K562 (cell line): ENCODE measurements around the gene EPHB3. TPM values are rescaled to one million over a fixed set of nuclear protein-coding genes. Genes with fewer than 3 reads are reported as not detected.

Experiments
- ATAC-seq: fragments of 200-7000 bp; cut with Tn5 transposase; 3 replicates; pipeline ENCODE4 v1.9.1; 2020; ENCODE audit warnings: moderate library complexity
- BruUV-seq: library from RNA; stranded (reverse); fragments of 400-500 nt; replicated peaks from 2 replicates; lab custom pipeline; 2021; lab: Mats Ljungman, UMichigan
- CTCF ChIA-PET: fragments of 300-600 bp; formaldehyde crosslinking; extraction: SDS; loops from one replicate; lab custom pipeline; 2021; ENCODE audit warnings: low intra/inter-chr PET ratio; lab: Yijun Ruan, JAX
- POLR2A ChIA-PET: fragments of 300-600, 350-650 bp; sonication (Branson Sonifier 250); formaldehyde crosslinking; extraction: SDS; loops from one replicate; lab custom pipeline; 2021; ENCODE audit warnings: antibody characterized with exemption, inconsistent platforms; lab: Yijun Ruan, JAX
- DNase-seq, 4 experiments: peaks; one replicate each; pipeline versions ENCODE4 v3.0.0 to v3.0.0-alpha.2; 2011 to 2018; ENCODE audit warnings: low spot score in 3 of 4, mixed read lengths in 3 of 4; ENCODE audit errors: extremely low read depth in 1 of 4
- FAIRE-seq: peaks from 2 replicates; lab custom pipeline; 2011; peaks lifted over from hg19 to GRCh38; lab: Jason Lieb, UNC
- H2AFZ ChIP-seq: 2 replicates; pipeline ENCODE4 v1.6.0; 2011; ENCODE audit warnings: low read depth, low read length, control low read depth, inconsistent platforms
- H3K27ac ChIP-seq: fragments of 200-600 bp; 3 replicates; pipeline ENCODE4 v1.8.0; 2011; ENCODE audit warnings: low read depth, mild to moderate bottlenecking, control low read depth, inconsistent platforms, low read length, moderate library complexity, mixed read lengths; ENCODE audit errors: extremely low read depth
- H3K27me3 ChIP-seq, 2 experiments: fragments of 300-600 bp in 1 of 2; 2 replicates in 1 of 2; 3 replicates in 1 of 2; pipeline versions ENCODE4 v1.6.0 to v1.8.0; 2011; ENCODE audit warnings: inconsistent platforms in 2 of 2, low read length in 2 of 2, mild to moderate bottlenecking in 1 of 2, mixed read lengths in 1 of 2, moderate library complexity in 1 of 2; ENCODE audit not compliant: control insufficient read depth in 2 of 2, insufficient read depth in 2 of 2
- H3K36me3 ChIP-seq: fragments of 300-600 bp; 3 replicates; pipeline ENCODE4 v1.8.0; 2011; ENCODE audit warnings: mild to moderate bottlenecking, low read length, inconsistent platforms; ENCODE audit not compliant: control insufficient read depth, insufficient read depth
- H3K4me1 ChIP-seq, 2 experiments: fragments of 200-600 bp in 1 of 2; replicated peaks in 1 of 2; 2 replicates in 1 of 2; 3 replicates in 1 of 2; pipeline versions ENCODE4 v1.5.1 to v1.8.0; 2011; ENCODE audit warnings: inconsistent platforms in 2 of 2, low read length in 2 of 2, mild to moderate bottlenecking in 1 of 2, mixed read lengths in 1 of 2, moderate library complexity in 1 of 2; ENCODE audit not compliant: control insufficient read depth in 2 of 2, insufficient read depth in 2 of 2
- H3K4me2 ChIP-seq: 2 replicates; pipeline ENCODE4 v1.6.1; 2011; ENCODE audit warnings: low read length, control low read depth, inconsistent platforms, mixed read lengths; ENCODE audit not compliant: insufficient read depth
- H3K4me3 ChIP-seq: fragments of 200-600 bp; sonication (generic), shearing (Covaris generic); 2 replicates; pipeline ENCODE4 v1.5.1; 2016; ENCODE audit warnings: control low read depth, inconsistent platforms
- H3K79me2 ChIP-seq: fragments of 200-600 bp; 3 replicates; pipeline ENCODE4 v1.8.0; 2011; ENCODE audit warnings: low read length, inconsistent platforms; ENCODE audit not compliant: control insufficient read depth, insufficient read depth
- H3K9ac ChIP-seq, 2 experiments: 2 replicates each; pipeline versions ENCODE4 v1.6.0 to v1.6.1; 2011; ENCODE audit warnings: low read depth in 2 of 2, low read length in 2 of 2, control low read depth in 1 of 2, inconsistent platforms in 1 of 2, mild to moderate bottlenecking in 1 of 2, mixed read lengths in 1 of 2; ENCODE audit not compliant: insufficient read depth in 1 of 2
- H3K9me1 ChIP-seq: one replicate; pipeline ENCODE4 v1.6.0; 2011; ENCODE audit warnings: inconsistent platforms, mild to moderate bottlenecking, low read length, moderate library complexity; ENCODE audit not compliant: control insufficient read depth, insufficient read depth
- H3K9me3 ChIP-seq: replicated peaks from 2 replicates; pipeline ENCODE4 v1.5.1; 2011; ENCODE audit warnings: low read depth, low read length, inconsistent platforms; ENCODE audit not compliant: control insufficient read depth, insufficient read depth
- H4K20me1 ChIP-seq: replicated peaks from 2 replicates; pipeline ENCODE4 v1.6.1; 2011; ENCODE audit warnings: low read length, inconsistent platforms, mixed read lengths; ENCODE audit not compliant: control insufficient read depth, insufficient read depth
- GTF2A2 ChIP-seq: IDR thresholded peaks from 2 replicates; pipeline ENCODE4 v1.6.1; 2016; ENCODE audit warnings: mild to moderate bottlenecking, missing genetic modification characterization, missing compliant biosample characterization
- HDAC2 ChIP-seq: fragments of 450-650 bp; IDR thresholded peaks from 2 replicates; pipeline ENCODE4 v1.6.1; 2016; ENCODE audit warnings: mild to moderate bottlenecking
- KDM5B ChIP-seq: fragments of 200-600 bp; sonication (generic); IDR thresholded peaks from 2 replicates; pipeline ENCODE4 v1.6.1; 2012; ENCODE audit warnings: low read depth, mild to moderate bottlenecking, moderate library complexity, low read length, control low read depth, inconsistent platforms; ENCODE audit not compliant: insufficient replicate concordance
- MXD1 ChIP-seq: fragments of 250-450 bp; sonication (Bioruptor Pico); IDR thresholded peaks from 2 replicates; pipeline ENCODE4 v1.8.0; 2021; ENCODE audit warnings: borderline replicate concordance, mild to moderate bottlenecking, moderate library complexity; ENCODE audit not compliant: poor library complexity, severe bottlenecking
- PKNOX1 ChIP-seq: fragments of 450-650 bp; IDR thresholded peaks from 2 replicates; pipeline ENCODE4 v1.6.1; 2016
- ZFP30 ChIP-seq: fragments of 250-450 bp; sonication (Bioruptor Pico); IDR thresholded peaks from 2 replicates; pipeline ENCODE4 v1.8.0; 2022; ENCODE audit warnings: moderate library complexity, mild to moderate bottlenecking, inconsistent platforms, borderline replicate concordance
- ZMIZ1 ChIP-seq, 2 experiments: fragments of 150-350 bp in 1 of 2; IDR thresholded peaks; 2 replicates each; pipeline ENCODE4 v1.6.1; 2012 to 2016; ENCODE audit warnings: low read depth in 2 of 2, low read length in 2 of 2, mild to moderate bottlenecking in 1 of 2, moderate library complexity in 1 of 2
- ZNF639 ChIP-seq, 2 experiments: fragments of 200-800 bp in 1 of 2; sonication (Bioruptor generic) in 1 of 2; sonication (generic) in 1 of 2; formaldehyde crosslinking in 1 of 2; IDR thresholded peaks in 1 of 2; conservative IDR thresholded peaks in 1 of 2; 2 replicates each; pipeline versions ENCODE4 v1.5.0 to v1.6.1; 2016 to 2020; ENCODE audit warnings: missing compliant biosample characterization in 1 of 2, missing genetic modification characterization in 1 of 2, missing genetic modification reagents in 1 of 2
- ZNF696 ChIP-seq: fragments of 250-450 bp; sonication (Bioruptor Pico); conservative IDR thresholded peaks from 2 replicates; pipeline ENCODE4 v1.4.0; 2020; ENCODE audit warnings: mild to moderate bottlenecking, moderate library complexity
- ZNF764 ChIP-seq: fragments of 250-450 bp; sonication (Bioruptor Pico); IDR thresholded peaks from 2 replicates; pipeline ENCODE4 v1.4.0; 2020; ENCODE audit warnings: low read depth, mild to moderate bottlenecking, moderate library complexity
- WGBS: fragments of 100-300 bp; shearing (Covaris generic); methylation state at CpG from one replicate; pipeline ENCODE4 v1.1.6; 2016; ENCODE audit warnings: low coverage, mixed read lengths; ENCODE audit not compliant: insufficient coverage; ENCODE audit errors: missing lambda C conversion rate; 5-methylcytosine and 5-hydroxymethylcytosine counted together
- in situ Hi-C: fragments of 300-500 bp; cut with MboI; formaldehyde crosslinking; loops from 4 replicates; pipeline ENCODE4 v1.15.0; 2018; ENCODE audit warnings: inconsistent platforms, mixed read lengths
- intact Hi-C: fragments of 100-400 bp; cut with micrococcal nuclease; formaldehyde crosslinking; loops from 2 replicates; pipeline ENCODE4 v1.14.2; 2022
- polyA plus RNA-seq, 8 experiments: library from polyadenylated mRNA; depleted of rRNA in 4 of 8; stranded (reverse) in 5 of 8; unstranded in 3 of 8; fragments of >200 nt; fragmentation: Nextera tagmentation in 2 of 8; fragmentation: Illumina TruSeq in 1 of 8; extraction: Ambion mirVana in 2 of 8; extraction: Trizol in 1 of 8; gene quantifications; 2 replicates each; pipeline versions ENCODE4 v1.2.1 to v1.2.3, GENCODE V29; 2011 to 2014; ENCODE audit warnings: inconsistent platforms in 1 of 8, missing spikeins in 1 of 8
- total RNA-seq, 7 experiments: library from RNA; depleted of rRNA in 6 of 7; stranded (reverse); fragments of >200 nt in 6 of 7; fragmentation: Illumina TruSeq in 2 of 7; extraction: Trizol in 2 of 7; gene quantifications; 2 replicates each; pipeline versions ENCODE4 v1.2.1 to v1.2.3, GENCODE V29; 2011 to 2021; ENCODE audit warnings: low replicate concordance in 1 of 7

Gene EPHB3
- total and polyA plus RNA-seq, 9 of the 15 experiments (the other 6 are each of a cell fraction or from before 2014, with no cell fraction given): not detected

- no peak for TF ChIP-seq ZMIZ1 (IDR thresholded peaks at IDR 0.05; ENCODE audit: low read depth in 2 of 2, low read length in 2 of 2)
These were observed 11.6 kb upstream of the EPHB3 start (continued) for GRCh38 chr3:184549796-184550577.

- Histone ChIP-seq H3K27me3 (peaks cover 40 to 94% of the 10 kb centered on the region in 2 experiments), H3K27ac (no peak overlapping the region), H3K4me3 (no peak overlapping the region), H3K9me1 (no peaks in the 10 kb centered on the region), H3K9ac (no peak overlapping the region; a peak in 1 of 4 replicates), H3K4me2 (no peak overlapping the region), H3K79me2 (no peaks in the 10 kb centered on the region), H3K9me3 (no peaks in the 10 kb centered on the region), H2AFZ (no peak overlapping the region), H4K20me1 (no peaks in the 10 kb centered on the region), H3K36me3 (no peaks in the 10 kb centered on the region)
- intact Hi-C loops (no loop called here), in situ Hi-C loops (no loop called here)
- CTCF ChIA-PET: no interaction called here
- DNase-seq (no peak), ATAC-seq (no peak), FAIRE-seq (no peak)
- WGBS: 0% methylated on average over 8 of the region's 8 CpGs
- POLR2A ChIA-PET: interaction anchor here (0.6 to 1.0 kb wide), 3 partner anchors 10 to 236 kb away, joined by 3 read pairs; partner anchors contain the start of gene EPHB3
- BruUV-seq: no TSS peak
- TF ChIP-seq KDM5B (no peak), ZNF639 (CRISPR knock-in tag; conservative IDR thresholded peaks at IDR 0.05 in 1 of 2, IDR thresholded peaks at IDR 0.05 in 1 of 2) (no peak), GTF2A2 (tag) (no peak), HDAC2 (no peak), ZNF764 (CRISPR knock-in tag) (no peak), ZNF696 (no peak), MXD1 (CRISPR knock-in tag) (no peak), PKNOX1 (no peak), ZFP30 (CRISPR knock-in tag) (no peak)
- TF ChIP-seq, all 486 proteins: peak for 0
- no peaks in the 10 kb centered on the region; a peak in 1 of 5 replicates for H3K4me1 ChIP-seq
These were observed 10.5 kb upstream of the EPHB3 start for GRCh38 chr3:184551103-184551502.
